H9 (cell line): Measurements from ENCODE around the gene FRAT1. TPM values are rescaled to one million over a fixed set of nuclear protein-coding genes. Genes with fewer than 3 reads are reported as not detected.

Source experiments
- DNase-seq: peaks from one replicate; pipeline ENCODE4 v3.0.0-alpha.2; 2017
- H2AFZ ChIP-seq: one replicate; pipeline ENCODE4 v1.6.1; 2013; ENCODE audit warnings: mild to moderate bottlenecking, low read length, control low read depth, moderate library complexity
- H2AK5ac ChIP-seq: 2 replicates; pipeline ENCODE4 v1.6.1; 2013; ENCODE audit warnings: low read length, control low read depth, mixed read lengths; ENCODE audit not compliant: insufficient read length
- H2BK120ac ChIP-seq: one replicate; pipeline ENCODE4 v1.6.1; 2013; ENCODE audit warnings: low read depth, mild to moderate bottlenecking, low read length, control low read depth, inconsistent platforms; ENCODE audit not compliant: poor library complexity, severe bottlenecking
- H2BK12ac ChIP-seq: 2 replicates; pipeline ENCODE4 v1.6.1; 2013; ENCODE audit warnings: low read length, control low read depth, mixed read lengths, low read depth; ENCODE audit not compliant: insufficient read length
- H2BK15ac ChIP-seq: 2 replicates; pipeline ENCODE4 v1.6.1; 2013; ENCODE audit warnings: low read depth, low read length, control low read depth
- H2BK20ac ChIP-seq: one replicate; pipeline ENCODE4 v1.6.1; 2013; ENCODE audit warnings: low read depth, mild to moderate bottlenecking, low read length, control low read depth, inconsistent platforms; ENCODE audit not compliant: poor library complexity, severe bottlenecking
- H2BK5ac ChIP-seq: 2 replicates; pipeline ENCODE4 v1.6.1; 2013; ENCODE audit warnings: low read length, control low read depth, mixed read lengths; ENCODE audit not compliant: insufficient read length
- H3K14ac ChIP-seq: 2 replicates; pipeline ENCODE4 v1.6.1; 2013; ENCODE audit warnings: low read length, control low read depth; ENCODE audit not compliant: insufficient read depth
- H3K18ac ChIP-seq: 2 replicates; pipeline ENCODE4 v1.6.1; 2013; ENCODE audit warnings: low read depth, mild to moderate bottlenecking, mixed read lengths, low read length, control low read depth; ENCODE audit not compliant: insufficient read length
- H3K23ac ChIP-seq: 2 replicates; pipeline ENCODE4 v1.6.1; 2013; ENCODE audit warnings: low read length, control low read depth, mixed read lengths, low read depth; ENCODE audit not compliant: insufficient read length
- H3K23me2 ChIP-seq: 2 replicates; pipeline ENCODE4 v1.6.1; 2013; ENCODE audit warnings: low read depth, mild to moderate bottlenecking, mixed read lengths, low read length, control low read depth; ENCODE audit not compliant: insufficient read length, poor library complexity, severe bottlenecking
- H3K27ac ChIP-seq: 2 replicates; pipeline ENCODE4 v1.5.1; 2013; ENCODE audit warnings: low read length, control low read depth, mixed read lengths, low read depth; ENCODE audit not compliant: insufficient read length
- H3K27me3 ChIP-seq: 2 replicates; pipeline ENCODE4 v1.6.1; 2013; ENCODE audit warnings: low read length, control low read depth, inconsistent platforms; ENCODE audit not compliant: insufficient read depth
- H3K4ac ChIP-seq: 2 replicates; pipeline ENCODE4 v1.6.1; 2013; ENCODE audit warnings: low read depth, mild to moderate bottlenecking, control low read depth, inconsistent platforms, low read length, moderate library complexity
- H3K4me1 ChIP-seq: 2 replicates; pipeline ENCODE4 v1.6.1; 2013; ENCODE audit warnings: low read length, control low read depth, inconsistent platforms; ENCODE audit not compliant: insufficient read depth
- H3K4me2 ChIP-seq: 2 replicates; pipeline ENCODE4 v1.6.1; 2013; ENCODE audit warnings: low read length, control low read depth, mixed read lengths; ENCODE audit not compliant: insufficient read length, insufficient read depth
- H3K56ac ChIP-seq: 2 replicates; pipeline ENCODE4 v1.6.1; 2013; ENCODE audit warnings: low read depth, mild to moderate bottlenecking, mixed read lengths, low read length, control low read depth; ENCODE audit not compliant: insufficient read length
- H3K79me1 ChIP-seq: 2 replicates; pipeline ENCODE4 v1.6.1; 2013; ENCODE audit warnings: low read depth, mild to moderate bottlenecking, moderate library complexity, low read length, control low read depth, inconsistent platforms; ENCODE audit not compliant: insufficient read depth, poor library complexity, severe bottlenecking
- H3K79me2 ChIP-seq: 2 replicates; pipeline ENCODE4 v1.6.1; 2013; ENCODE audit warnings: low read length, control low read depth, inconsistent platforms; ENCODE audit not compliant: insufficient read depth
- H3K9ac ChIP-seq: 2 replicates; pipeline ENCODE4 v1.6.1; 2013; ENCODE audit warnings: low read length, control low read depth, mixed read lengths; ENCODE audit not compliant: insufficient read length; ENCODE audit errors: extremely low read depth
- H3K9me3 ChIP-seq: one replicate; pipeline ENCODE4 v1.6.1; 2013; ENCODE audit warnings: low read depth, low read length, inconsistent platforms; ENCODE audit not compliant: control insufficient read depth
- H3T11ph ChIP-seq: one replicate; pipeline ENCODE4 v1.6.1; 2013; ENCODE audit warnings: mild to moderate bottlenecking, low read length, control low read depth, inconsistent platforms
- H4K20me1 ChIP-seq: one replicate; pipeline ENCODE4 v1.6.1; 2013; ENCODE audit not compliant: control insufficient read depth, insufficient read length, insufficient read depth
- H4K5ac ChIP-seq: 2 replicates; pipeline ENCODE4 v1.6.1; 2013; ENCODE audit warnings: low read depth, mild to moderate bottlenecking, mixed read lengths, low read length, control low read depth; ENCODE audit not compliant: insufficient read length
- H4K8ac ChIP-seq: replicated peaks from 2 replicates; pipeline ENCODE4 v1.6.1; 2013; ENCODE audit warnings: low read length, control low read depth, mixed read lengths, low read depth; ENCODE audit not compliant: insufficient read length
- H4K91ac ChIP-seq: 2 replicates; pipeline ENCODE4 v1.6.1; 2013; ENCODE audit warnings: low read depth, mild to moderate bottlenecking, moderate library complexity, mixed read lengths, low read length, control low read depth; ENCODE audit not compliant: insufficient read length
- H3K27ac Mint-ChIP-seq, 3 experiments: 2 replicates in 2 of 3; 3 replicates in 1 of 3; pipeline ENCODE4 v1.8.0; 2020 to 2021; ENCODE audit warnings: mixed read lengths in 3 of 3, mild to moderate bottlenecking in 1 of 3, moderate library complexity in 1 of 3
- H3K27me3 Mint-ChIP-seq: 2 replicates; pipeline ENCODE4 v1.8.0; 2021; ENCODE audit warnings: low read depth, mild to moderate bottlenecking, moderate library complexity, mixed read lengths
- H3K36me3 Mint-ChIP-seq, 3 experiments: 2 replicates in 2 of 3; 3 replicates in 1 of 3; pipeline ENCODE4 v1.8.0; 2020 to 2021; ENCODE audit warnings: low read depth in 3 of 3, mixed read lengths in 3 of 3; ENCODE audit not compliant: insufficient read depth in 1 of 3
- H3K4me1 Mint-ChIP-seq, 2 experiments: 2 replicates each; pipeline ENCODE4 v1.8.0; 2020; ENCODE audit warnings: mixed read lengths in 2 of 2
- H3K4me3 Mint-ChIP-seq, 2 experiments: 2 replicates in 1 of 2; 3 replicates in 1 of 2; pipeline ENCODE4 v1.8.0; 2020 to 2021; ENCODE audit warnings: mild to moderate bottlenecking in 2 of 2, mixed read lengths in 2 of 2, moderate library complexity in 1 of 2
- H3K9me3 Mint-ChIP-seq, 2 experiments: 2 replicates in 1 of 2; 3 replicates in 1 of 2; pipeline ENCODE4 v1.8.0; 2020; ENCODE audit warnings: mild to moderate bottlenecking in 2 of 2, mixed read lengths in 2 of 2, moderate library complexity in 1 of 2
- CTCF ChIP-seq: fragments of 200-600 bp; sonication (generic); conservative IDR thresholded peaks from 3 replicates; pipeline ENCODE4 v1.8.0; 2021; ENCODE audit warnings: antibody characterized with exemption, mild to moderate bottlenecking
- WGBS: extraction: QIAGEN DNeasy Blood & Tissue Kit; methylation state at CpG from one replicate; pipeline ENCODE4 v1.1.7; 2013; ENCODE audit warnings: missing lambda C conversion rate, low lambda C conversion rate, mixed read lengths; ENCODE audit not compliant: insufficient read length; ENCODE audit errors: extremely low coverage; 5-methylcytosine and 5-hydroxymethylcytosine counted together
- total RNA-seq: library from RNA; stranded (reverse); gene quantifications from 2 replicates; pipeline ENCODE4 v1.2.1, GENCODE V29; 2021

FRAT1 gene
- total RNA-seq, 1 experiment from 2014 or later = 7.3 TPM

- Histone ChIP-seq H2BK15ac (no peak overlapping the region), H3K9ac (no peak overlapping the region), H4K20me1 (no peaks in the 10 kb centered on the region), H2BK120ac (no peak overlapping the region), H3K14ac (no peak overlapping the region), H3K23me2 (no peaks in the 10 kb centered on the region), H3K4ac (no peak overlapping the region), H3K79me1 (no peaks in the 10 kb centered on the region), H3K18ac (no peak overlapping the region), H2BK20ac (no peak overlapping the region), H4K5ac (no peak overlapping the region), H3K27ac (no peak overlapping the region), H2BK12ac (no peak overlapping the region), H2AFZ (no peak overlapping the region), H2AK5ac (no peak overlapping the region), H3K79me2 (no peaks in the 10 kb centered on the region), H3K4me1 (no peaks in the 10 kb centered on the region), H3K4me2 (no peak overlapping the region), H4K91ac (no peak overlapping the region), H4K8ac (no peak overlapping the region), H3T11ph (no peak overlapping the region), H2BK5ac (no peak overlapping the region), H3K9me3 (no peaks in the 10 kb centered on the region), H3K27me3 (no peaks in the 10 kb centered on the region), H3K56ac (no peak overlapping the region), H3K23ac (no peak overlapping the region)
- Mint-ChIP-seq H3K27me3 (no peaks in the 10 kb centered on the region; the same call in 1 of the 2 replicates), H3K27ac (peak overlapping the region in 1 of 3 experiments; percentile 6; a peak in 1 of 7 replicates), H3K4me3 (no peak overlapping the region), H3K9me3 (no peaks in the 10 kb centered on the region), H3K36me3 (peaks cover 42 to 83% (median 62%) of the 10 kb centered on the region in 3 experiments; a peak in 6 of 7 replicates), H3K4me1 (peaks cover 2 to 8% of the 10 kb centered on the region in 2 experiments; a peak in 3 of 4 replicates)
- DNase-seq = no peak
- TF ChIP-seq CTCF = no peak
- WGBS = no CpG with 5 or more reads among the region's 11 CpGs
Measured at GRCh38 chr10:97362310-97363033, 43.4 kb downstream of the FRAT1 start.
